GM03348 (cell line): ENCODE measurements around the gene KBTBD2.
"Not testable (repeated sequence)": the region's sequence is repeated elsewhere in the genome, so short reads cannot be mapped to it uniquely, and the experiment has no call there.

Source experiments
- DNase-seq: peaks from one replicate; pipeline ENCODE4 v3.0.0; 2012; ENCODE audit warnings: low spot score

The KBTBD2 gene

GRCh38 chr7:32855837-32856775, 35.5 kb downstream of the KBTBD2 start:
- not testable (repeated sequence) for DNase-seq

GRCh38 chr7:32850654-32851053, 40.9 kb downstream of the KBTBD2 start:
- DNase-seq: not testable (repeated sequence)

- not testable (repeated sequence) for DNase-seq
Observed at GRCh38 chr7:32848655-32849054, 42.9 kb downstream of the KBTBD2 start.

GRCh38 chr7:32846630-32847225, 44.8 kb downstream of the KBTBD2 start:
- DNase-seq: peak; percentile 63

GRCh38 chr7:32844748-32845147, 46.8 kb downstream of the KBTBD2 start:
- DNase-seq: not testable (repeated sequence)

GRCh38 chr7:32843763-32844162, 47.8 kb downstream of the KBTBD2 start:
- DNase-seq: not testable (repeated sequence)

- DNase-seq: not testable (repeated sequence)
Observed at GRCh38 chr7:32839846-32840245, 51.7 kb downstream of the KBTBD2 start.

- not testable (repeated sequence) for DNase-seq
Observed at GRCh38 chr7:32828996-32829752, 62.4 kb downstream of the KBTBD2 start.
